Posterior cingulate gyrus (tissue), 11 donors: ENCODE data around the gene DCANP1.
A peak's percentile ranks its signal among the peaks of the same experiment; 100 is the strongest.

Experiments used
- DNase-seq, 10 donors: peaks; one replicate each; pipeline versions ENCODE4 v3.0.0 to v3.0.0-alpha.2; 2020 to 2021; ENCODE audit warnings: mixed read lengths in 3 of 10
- intact Hi-C: fragments of 100-400 bp; cut with DNase I; formaldehyde crosslinking; loops from one replicate; pipeline ENCODE4 v1.15.1; 2023

The DCANP1 gene

GRCh38 chr5:135443161-135443960 is 3.8 kb downstream of the DCANP1 start:
- intact Hi-C loops: no loop called here
- peak in 1 of 10 donors; percentile 74 for DNase-seq

GRCh38 chr5:135442431-135443160 is 4.6 kb downstream of the DCANP1 start:
- peak in 1 of 10 donors; percentile 45 for DNase-seq
- intact Hi-C loops: no loop called here

DNA sequence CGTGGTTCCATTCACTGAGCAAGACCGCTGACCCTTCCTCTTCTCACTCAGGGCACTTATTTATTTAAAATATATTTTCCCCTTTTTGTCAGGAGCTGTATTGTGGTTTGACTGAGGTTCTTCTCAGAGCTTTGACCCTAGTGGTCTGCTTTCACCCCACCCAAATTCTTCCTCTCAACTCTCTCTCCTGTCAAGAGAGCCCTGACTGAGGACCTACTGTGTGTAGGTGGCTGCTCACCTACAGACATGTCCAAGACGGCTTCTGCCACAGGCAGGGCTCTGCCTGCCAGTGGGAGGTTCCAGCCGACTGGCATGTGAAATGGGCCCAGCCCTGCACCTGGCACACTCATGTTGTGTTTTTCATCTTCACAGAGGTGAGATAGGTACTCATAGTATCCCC is 5.2 kb downstream of the DCANP1 start:
- DNase-seq: no peak
- intact Hi-C loops: no loop called here

DNA sequence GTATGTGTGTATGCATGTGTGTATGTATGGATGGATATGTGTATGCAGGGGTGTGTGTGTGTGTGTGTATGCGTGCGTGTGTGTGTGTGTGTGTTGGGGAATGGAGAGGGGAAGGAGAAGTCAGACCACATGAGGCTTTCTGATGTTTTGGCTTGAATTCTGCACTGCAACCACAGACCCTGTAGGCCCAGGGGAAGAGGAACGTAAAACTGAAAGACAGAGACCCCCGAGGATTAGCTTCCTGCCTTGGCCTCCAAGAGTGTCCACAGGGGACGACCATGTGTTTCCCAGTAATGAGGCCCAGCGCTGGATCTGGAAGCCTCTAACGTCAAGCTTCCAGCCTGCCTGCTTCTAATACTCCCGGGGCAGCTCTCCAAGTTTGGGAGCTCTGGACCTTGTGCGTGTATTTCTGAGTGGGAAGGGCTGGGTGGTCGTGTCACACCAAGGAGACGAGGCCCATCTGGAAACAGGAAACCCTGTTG is 5.8 kb downstream of the DCANP1 start:
- peak in 1 of 10 donors; percentile 40 for DNase-seq
- intact Hi-C loops: no loop called here

DNA sequence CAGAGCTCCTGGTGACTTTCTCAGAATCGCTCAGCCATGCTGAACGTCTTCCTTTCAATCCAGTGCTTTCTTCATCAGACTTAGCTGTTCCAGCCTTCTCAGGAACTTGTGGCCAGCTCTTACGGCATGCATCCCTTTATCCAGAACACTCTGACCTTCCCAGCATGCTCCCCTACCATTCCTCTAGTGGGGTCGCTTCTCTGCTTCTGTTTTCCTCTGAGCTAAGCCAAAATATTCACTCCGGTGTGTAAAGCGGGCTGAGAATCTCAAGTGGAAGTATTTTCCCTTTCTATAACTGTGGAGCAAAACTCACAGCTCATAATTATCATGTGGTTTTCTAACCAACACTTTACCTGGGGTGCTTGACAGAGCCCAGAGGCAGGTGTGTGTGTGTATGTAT is 6.2 kb downstream of the DCANP1 start:
- intact Hi-C loops: no loop called here
- no peak for DNase-seq

DNA sequence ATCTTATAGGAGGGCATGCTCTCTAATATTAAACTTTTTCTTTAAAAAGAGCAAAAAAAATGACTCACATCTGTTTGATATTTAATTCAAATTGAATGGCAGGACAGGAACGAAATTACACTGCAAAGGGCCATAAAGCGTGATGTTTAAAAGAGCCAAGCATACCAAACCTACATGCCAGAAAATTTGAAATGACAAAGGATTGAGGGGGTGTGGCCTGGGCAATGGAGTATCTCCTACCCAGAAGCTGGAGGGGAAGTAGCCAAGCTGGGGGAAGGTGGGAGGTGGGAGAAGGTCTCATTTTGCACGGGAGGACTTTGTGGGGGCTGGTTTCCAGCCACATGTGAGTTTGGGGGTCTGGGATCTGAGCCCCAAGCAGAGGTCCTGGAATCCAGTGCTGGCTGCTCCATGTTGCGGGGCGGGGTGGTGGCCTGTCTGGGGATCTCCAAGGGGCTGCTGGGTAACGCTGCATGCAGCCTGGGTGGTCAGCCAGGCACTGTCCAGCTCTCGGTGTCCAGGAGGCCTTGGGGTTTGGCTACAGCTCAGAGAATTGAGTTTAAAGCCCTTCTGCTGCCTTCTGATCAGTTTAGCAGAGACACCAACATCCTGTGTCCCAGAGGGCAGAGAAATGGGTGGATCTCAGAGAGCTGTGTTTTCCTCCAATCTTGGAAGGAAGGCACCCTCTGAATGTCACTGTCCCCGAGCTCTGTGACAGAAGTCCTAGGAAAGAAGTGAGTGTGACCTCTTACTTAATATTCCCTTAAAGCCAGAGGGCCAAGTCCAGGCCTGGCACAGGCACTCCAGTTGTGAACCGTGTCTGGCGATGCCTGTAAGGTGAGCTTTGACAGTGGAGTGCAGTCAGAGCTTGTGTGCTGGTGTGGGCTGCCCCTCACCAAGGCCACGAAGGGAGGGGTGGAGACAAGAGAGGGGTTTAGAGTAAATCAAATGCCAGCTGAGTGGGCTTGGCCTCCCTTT is 7.6 kb downstream of the DCANP1 start:
- intact Hi-C loops: no loop called here
- DNase-seq: peak in 1 of 10 donors; percentile 68

GRCh38 chr5:135438636-135439221 is 8.4 kb downstream of the DCANP1 start:
- no peak for DNase-seq
- intact Hi-C loops: no loop called here

DNA sequence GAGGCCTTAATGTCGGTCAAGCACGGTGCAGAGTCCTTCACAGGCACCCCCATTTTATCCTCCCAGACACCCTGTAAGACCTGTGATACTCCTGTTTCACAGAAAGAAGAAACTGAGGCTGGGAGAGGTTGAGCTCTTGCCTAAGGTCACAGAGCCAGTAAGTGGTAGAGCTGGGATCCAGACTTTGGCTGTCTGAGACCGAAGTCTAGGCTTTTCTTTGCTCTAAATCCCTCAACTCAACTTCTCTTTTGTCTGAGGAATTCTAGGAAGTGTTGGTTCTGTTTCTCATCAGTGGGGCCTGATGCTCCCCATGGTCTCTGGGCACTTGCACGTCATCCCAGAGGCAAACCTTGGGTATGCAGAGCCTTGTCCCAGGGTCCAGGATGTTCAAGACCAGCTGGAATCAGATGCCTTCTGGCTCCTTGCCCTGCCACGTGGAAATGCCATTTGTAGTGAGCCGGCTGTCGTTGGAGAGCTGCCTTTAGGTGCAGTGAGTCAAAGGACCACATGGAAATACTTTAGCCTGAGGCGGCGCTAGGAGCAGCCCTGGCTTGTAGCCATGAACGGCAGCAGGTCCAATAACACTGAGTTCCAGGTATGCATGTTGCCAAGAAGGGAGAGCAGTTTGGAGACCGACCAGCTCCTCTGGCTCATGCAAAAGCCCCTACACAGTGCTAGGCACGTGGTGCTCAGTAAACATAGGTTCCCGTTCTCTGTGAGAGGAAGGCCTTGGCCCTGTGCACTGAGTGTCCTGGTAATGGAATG is 9.2 kb downstream of the DCANP1 start:
- DNase-seq: peak in 3 of 10 donors; percentile 32 to 78 (median 77)
- intact Hi-C loops: no loop called here

GRCh38 chr5:135437422-135437795 is 9.7 kb downstream of the DCANP1 start:
- peak in 1 of 10 donors; percentile 68 for DNase-seq
- intact Hi-C loops: no loop called here

- intact Hi-C loops: no loop called here
- peak in 1 of 10 donors; percentile 53 for DNase-seq
Measured at GRCh38 chr5:135436951-135437418, 10.2 kb downstream of the DCANP1 start.

DNA sequence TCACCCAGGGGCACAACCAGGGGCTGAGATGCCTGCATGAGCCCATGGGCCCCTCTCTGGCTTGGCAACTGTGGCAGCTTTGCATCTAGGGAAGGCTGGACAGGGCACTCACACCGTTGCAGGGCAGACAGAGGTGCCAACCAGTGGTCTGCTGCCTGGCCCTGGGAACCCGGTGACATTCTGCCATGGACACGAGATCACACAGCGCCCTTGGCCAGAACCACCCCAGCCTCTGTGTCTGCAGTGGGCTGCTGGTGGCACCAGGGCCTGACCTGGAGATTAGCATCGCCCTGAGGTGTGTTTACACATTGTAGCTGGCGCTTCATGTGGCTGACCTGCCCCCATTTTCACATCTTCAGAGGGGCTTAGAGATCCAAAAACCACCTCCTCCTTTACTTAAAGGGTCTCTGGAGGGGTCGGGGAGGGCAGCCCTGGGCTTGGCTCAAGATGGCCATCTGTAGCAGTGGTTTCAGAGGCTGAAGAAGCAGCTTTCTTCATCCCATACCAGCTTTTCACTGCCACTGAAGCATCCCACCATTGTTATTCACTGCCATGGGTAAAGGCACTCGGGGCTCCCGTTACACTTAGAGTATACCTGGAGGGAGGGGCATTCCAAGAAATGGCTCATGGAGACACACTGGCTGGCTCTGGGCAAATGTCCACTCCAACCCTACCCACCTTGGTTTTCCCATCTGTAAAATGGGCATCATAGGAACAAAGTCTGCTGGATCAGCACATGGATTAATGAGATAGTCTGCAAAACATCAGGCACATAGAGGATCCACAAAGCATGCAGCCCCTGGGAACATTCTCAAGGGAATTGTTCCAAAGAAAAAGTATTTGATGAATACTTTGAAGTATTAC is 11.4 kb downstream of the DCANP1 start:
- intact Hi-C loops: no loop called here
- DNase-seq: peak in 2 of 10 donors; percentile 70 to 73

GRCh38 chr5:135434591-135435466 is 12.3 kb downstream of the DCANP1 start:
- DNase-seq: peak in 1 of 10 donors; percentile 68

GRCh38 chr5:135433681-135434426 is 13.3 kb downstream of the DCANP1 start:
- intact Hi-C loops: no loop called here
- DNase-seq: peak in 1 of 10 donors; percentile 62

More at GRCh38 chr5:135434591-135435466, 12.3 kb downstream of the DCANP1 start:
- intact Hi-C loops: no loop called here

- intact Hi-C loops: no loop called here
- DNase-seq: peak in 1 of 10 donors; percentile 49
Measured at GRCh38 chr5:135432113-135432512, 15.0 kb downstream of the DCANP1 start.

- intact Hi-C loops: no loop called here
- peak in 2 of 10 donors; percentile 41 to 76 for DNase-seq
Measured at GRCh38 chr5:135430135-135430437, 17.1 kb downstream of the DCANP1 start.

DNA sequence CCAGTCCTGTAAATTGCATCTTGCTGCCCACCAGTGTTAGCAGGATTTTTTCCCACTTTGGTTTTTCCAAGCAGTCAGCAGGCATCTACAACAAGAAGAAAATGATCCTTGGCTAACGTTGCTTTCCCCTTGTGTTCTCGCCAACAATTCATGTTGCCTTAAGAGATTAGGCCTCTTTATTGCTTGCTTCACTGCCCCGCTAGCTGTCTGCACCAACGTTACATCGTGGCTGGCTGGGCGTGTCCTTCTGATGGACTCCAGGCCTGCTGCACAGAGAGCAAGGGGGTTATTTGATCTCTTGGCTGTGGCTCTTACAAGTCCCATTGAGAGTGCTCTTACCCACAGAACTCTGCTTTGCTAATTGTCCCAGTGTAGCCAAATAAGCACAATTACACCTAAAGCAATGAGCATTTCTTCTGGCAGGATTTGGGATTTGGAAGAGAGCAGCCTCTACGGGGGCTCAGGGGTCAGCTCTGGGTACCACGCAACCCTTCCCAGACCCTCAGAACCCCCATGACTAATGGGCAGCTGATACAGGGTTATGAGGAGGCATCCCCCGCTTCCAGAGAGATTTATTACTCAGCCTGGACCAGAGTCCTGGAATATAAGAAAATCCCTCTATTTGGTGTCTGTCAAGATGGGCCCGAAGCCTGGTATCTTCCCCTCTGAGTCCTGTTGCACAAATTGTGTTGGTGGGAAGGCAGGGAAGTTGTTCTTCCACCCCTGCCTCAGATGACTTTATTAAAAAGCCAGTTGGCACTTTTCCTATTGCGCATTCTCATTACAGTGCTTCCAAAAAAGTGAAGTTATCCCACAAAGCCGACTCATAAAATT is 17.6 kb downstream of the DCANP1 start:
- DNase-seq: no peak
- intact Hi-C loops: no loop called here
